K562 (cell line): ENCODE data around the gene TM9SF4. TPM values are rescaled to one million over a fixed set of nuclear protein-coding genes. Genes with fewer than 3 reads are reported as not detected.

Experiments
- ATAC-seq: fragments of 200-7000 bp; cut with Tn5 transposase; 3 replicates; pipeline ENCODE4 v1.9.1; 2020; ENCODE audit warnings: moderate library complexity
- BruUV-seq: library from RNA; stranded (reverse); fragments of 400-500 nt; replicated peaks from 2 replicates; lab custom pipeline; 2021; lab: Mats Ljungman, UMichigan
- CTCF ChIA-PET: fragments of 300-600 bp; formaldehyde crosslinking; extraction: SDS; loops from one replicate; lab custom pipeline; 2021; ENCODE audit warnings: low intra/inter-chr PET ratio; lab: Yijun Ruan, JAX
- POLR2A ChIA-PET: fragments of 300-600, 350-650 bp; sonication (Branson Sonifier 250); formaldehyde crosslinking; extraction: SDS; loops from one replicate; lab custom pipeline; 2021; ENCODE audit warnings: antibody characterized with exemption, inconsistent platforms; lab: Yijun Ruan, JAX
- DNase-seq, 4 experiments: peaks; one replicate each; pipeline versions ENCODE4 v3.0.0 to v3.0.0-alpha.2; 2011 to 2018; ENCODE audit warnings: low spot score in 3 of 4, mixed read lengths in 3 of 4; ENCODE audit errors: extremely low read depth in 1 of 4
- FAIRE-seq: peaks from 2 replicates; lab custom pipeline; 2011; peaks lifted over from hg19 to GRCh38; lab: Jason Lieb, UNC
- H2AFZ ChIP-seq: 2 replicates; pipeline ENCODE4 v1.6.0; 2011; ENCODE audit warnings: low read depth, low read length, control low read depth, inconsistent platforms
- H3K27ac ChIP-seq: fragments of 200-600 bp; 3 replicates; pipeline ENCODE4 v1.8.0; 2011; ENCODE audit warnings: low read depth, mild to moderate bottlenecking, control low read depth, inconsistent platforms, low read length, moderate library complexity, mixed read lengths; ENCODE audit errors: extremely low read depth
- H3K27me3 ChIP-seq, 2 experiments: fragments of 300-600 bp in 1 of 2; 2 replicates in 1 of 2; 3 replicates in 1 of 2; pipeline versions ENCODE4 v1.6.0 to v1.8.0; 2011; ENCODE audit warnings: inconsistent platforms in 2 of 2, low read length in 2 of 2, mild to moderate bottlenecking in 1 of 2, mixed read lengths in 1 of 2, moderate library complexity in 1 of 2; ENCODE audit not compliant: control insufficient read depth in 2 of 2, insufficient read depth in 2 of 2
- H3K36me3 ChIP-seq: fragments of 300-600 bp; 3 replicates; pipeline ENCODE4 v1.8.0; 2011; ENCODE audit warnings: mild to moderate bottlenecking, low read length, inconsistent platforms; ENCODE audit not compliant: control insufficient read depth, insufficient read depth
- H3K4me1 ChIP-seq, 2 experiments: fragments of 200-600 bp in 1 of 2; replicated peaks in 1 of 2; 2 replicates in 1 of 2; 3 replicates in 1 of 2; pipeline versions ENCODE4 v1.5.1 to v1.8.0; 2011; ENCODE audit warnings: inconsistent platforms in 2 of 2, low read length in 2 of 2, mild to moderate bottlenecking in 1 of 2, mixed read lengths in 1 of 2, moderate library complexity in 1 of 2; ENCODE audit not compliant: control insufficient read depth in 2 of 2, insufficient read depth in 2 of 2
- H3K4me2 ChIP-seq: 2 replicates; pipeline ENCODE4 v1.6.1; 2011; ENCODE audit warnings: low read length, control low read depth, inconsistent platforms, mixed read lengths; ENCODE audit not compliant: insufficient read depth
- H3K4me3 ChIP-seq: fragments of 200-600 bp; sonication (generic), shearing (Covaris generic); 2 replicates; pipeline ENCODE4 v1.5.1; 2016; ENCODE audit warnings: control low read depth, inconsistent platforms
- H3K79me2 ChIP-seq: fragments of 200-600 bp; 3 replicates; pipeline ENCODE4 v1.8.0; 2011; ENCODE audit warnings: low read length, inconsistent platforms; ENCODE audit not compliant: control insufficient read depth, insufficient read depth
- H3K9ac ChIP-seq, 2 experiments: 2 replicates each; pipeline versions ENCODE4 v1.6.0 to v1.6.1; 2011; ENCODE audit warnings: low read depth in 2 of 2, low read length in 2 of 2, control low read depth in 1 of 2, inconsistent platforms in 1 of 2, mild to moderate bottlenecking in 1 of 2, mixed read lengths in 1 of 2; ENCODE audit not compliant: insufficient read depth in 1 of 2
- H3K9me1 ChIP-seq: one replicate; pipeline ENCODE4 v1.6.0; 2011; ENCODE audit warnings: inconsistent platforms, mild to moderate bottlenecking, low read length, moderate library complexity; ENCODE audit not compliant: control insufficient read depth, insufficient read depth
- H3K9me3 ChIP-seq: replicated peaks from 2 replicates; pipeline ENCODE4 v1.5.1; 2011; ENCODE audit warnings: low read depth, low read length, inconsistent platforms; ENCODE audit not compliant: control insufficient read depth, insufficient read depth
- H4K20me1 ChIP-seq: replicated peaks from 2 replicates; pipeline ENCODE4 v1.6.1; 2011; ENCODE audit warnings: low read length, inconsistent platforms, mixed read lengths; ENCODE audit not compliant: control insufficient read depth, insufficient read depth
- HMGN3 ChIP-seq: IDR thresholded peaks from 2 replicates; pipeline ENCODE4 v1.6.1; 2011; ENCODE audit warnings: borderline replicate concordance, low read depth, mild to moderate bottlenecking, mixed read lengths, low read length; ENCODE audit not compliant: insufficient read length; ENCODE audit errors: extremely low read depth
- HSF4 ChIP-seq: fragments of 250-450 bp; sonication (Bioruptor Pico); IDR thresholded peaks from 2 replicates; pipeline ENCODE4 v2.1.2; 2022; ENCODE audit warnings: mild to moderate bottlenecking, moderate library complexity, borderline replicate concordance
- MAFF ChIP-seq: IDR thresholded peaks from 2 replicates; pipeline ENCODE4 v1.6.1; 2012; ENCODE audit warnings: low read length, improper control_type of control experiment
- RFX1 ChIP-seq: fragments of 450-650 bp; IDR thresholded peaks from 2 replicates; pipeline ENCODE4 v1.6.1; 2016; ENCODE audit warnings: mild to moderate bottlenecking, moderate library complexity
- UBTF ChIP-seq, 2 experiments: IDR thresholded peaks; 2 replicates each; pipeline ENCODE4 v1.6.1; 2012; ENCODE audit warnings: improper control_type of control experiment in 2 of 2, low read depth in 2 of 2, low read length in 2 of 2, borderline replicate concordance in 1 of 2
- ZC3H4 ChIP-seq: sonication (generic); formaldehyde crosslinking; IDR thresholded peaks from 2 replicates; pipeline ENCODE4 v1.9.0; 2021; ENCODE audit warnings: missing genetic modification reagents, borderline replicate concordance
- ZNF699 ChIP-seq: fragments of 250-450 bp; sonication (Bioruptor Pico); IDR thresholded peaks from 2 replicates; pipeline ENCODE4 v1.8.0; 2021; ENCODE audit warnings: mild to moderate bottlenecking, moderate library complexity; ENCODE audit not compliant: insufficient replicate concordance
- WGBS: fragments of 100-300 bp; shearing (Covaris generic); methylation state at CpG from one replicate; pipeline ENCODE4 v1.1.6; 2016; ENCODE audit warnings: low coverage, mixed read lengths; ENCODE audit not compliant: insufficient coverage; ENCODE audit errors: missing lambda C conversion rate; 5-methylcytosine and 5-hydroxymethylcytosine counted together
- in situ Hi-C: fragments of 300-500 bp; cut with MboI; formaldehyde crosslinking; loops from 4 replicates; pipeline ENCODE4 v1.15.0; 2018; ENCODE audit warnings: inconsistent platforms, mixed read lengths
- intact Hi-C: fragments of 100-400 bp; cut with micrococcal nuclease; formaldehyde crosslinking; loops from 2 replicates; pipeline ENCODE4 v1.14.2; 2022
- polyA plus RNA-seq, 8 experiments: library from polyadenylated mRNA; depleted of rRNA in 4 of 8; stranded (reverse) in 5 of 8; unstranded in 3 of 8; fragments of >200 nt; fragmentation: Nextera tagmentation in 2 of 8; fragmentation: Illumina TruSeq in 1 of 8; extraction: Ambion mirVana in 2 of 8; extraction: Trizol in 1 of 8; gene quantifications; 2 replicates each; pipeline versions ENCODE4 v1.2.1 to v1.2.3, GENCODE V29; 2011 to 2014; ENCODE audit warnings: inconsistent platforms in 1 of 8, missing spikeins in 1 of 8
- total RNA-seq, 7 experiments: library from RNA; depleted of rRNA in 6 of 7; stranded (reverse); fragments of >200 nt in 6 of 7; fragmentation: Illumina TruSeq in 2 of 7; extraction: Trizol in 2 of 7; gene quantifications; 2 replicates each; pipeline versions ENCODE4 v1.2.1 to v1.2.3, GENCODE V29; 2011 to 2021; ENCODE audit warnings: low replicate concordance in 1 of 7

TM9SF4 gene
- total and polyA plus RNA-seq, 9 of the 15 experiments (the other 6 are each of a cell fraction or from before 2014, with no cell fraction given), result 14.5 to 46.3 (median 26.9) TPM

- Histone ChIP-seq H3K9me3 (no peaks in the 10 kb centered on the region), H3K27ac (no peak overlapping the region), H3K79me2 (no peaks in the 10 kb centered on the region), H4K20me1 (no peaks in the 10 kb centered on the region), H3K9me1 (no peaks in the 10 kb centered on the region), H3K4me3 (no peak overlapping the region), H3K4me2 (no peak overlapping the region), H3K9ac (no peak overlapping the region; a peak in 1 of 4 replicates), H2AFZ (no peak overlapping the region), H3K27me3 (no peaks in the 10 kb centered on the region), H3K36me3 (peaks cover 57% of the 10 kb centered on the region), H3K4me1 (peaks cover 2 to 8% of the 10 kb centered on the region in 2 experiments; a peak in 3 of 5 replicates)
- DNase-seq, result no peak
- POLR2A ChIA-PET, result interaction anchor here (0.5 to 0.6 kb wide), 2 partner anchors 85 to 555 kb away, joined by 3 read pairs; no protein-coding TSS in a partner anchor
- FAIRE-seq, result no peak
- BruUV-seq, result no TSS peak
- CTCF ChIA-PET, result no interaction called here
- in situ Hi-C loops, result loop anchor here (25.0 kb wide), 1 partner anchor 497 kb away; the partner anchor contains the start of gene C20orf203
- TF ChIP-seq RFX1 (no peak), MAFF (no peak), HMGN3 (peak; percentile 15), UBTF (IDR thresholded peaks at IDR 0.05; ENCODE audit: borderline replicate concordance in 1 of 2, low read depth in 2 of 2, low read length in 2 of 2) (no peak), ZNF699 (CRISPR knock-in tag) (no peak), HSF4 (CRISPR knock-in tag) (no peak), ZC3H4 (CRISPR knock-in tag) (no peak)
- no peak for ATAC-seq
- WGBS, result 90% methylated on average over 21 of the region's 21 CpGs
- intact Hi-C loops, result no loop called here
Measured at GRCh38 chr20:32164984-32165735, 55.6 kb downstream of the TM9SF4 start.
